ENCODE data around the gene USP6NL.

The USP6NL gene

GRCh38 chr10:11615396-11615795 is 3.9 kb upstream of the USP6NL start:
- FAIRE-seq: no peak

- no peak for FAIRE-seq
Measured at GRCh38 chr10:11612021-11613001, 861 bp upstream of the USP6NL start.

GRCh38 chr10:11610826-11611247 is 613 bp downstream of the USP6NL start:
- FAIRE-seq: no peak

GRCh38 chr10:11610166-11610825 is 1.2 kb downstream of the USP6NL start:
- FAIRE-seq: no peak

- no peak for FAIRE-seq
Measured at GRCh38 chr10:11609492-11610093, 1.9 kb downstream of the USP6NL start.

- no peak for FAIRE-seq
Measured at GRCh38 chr10:11609052-11609451, 2.4 kb downstream of the USP6NL start.

GRCh38 chr10:11608159-11609013 is 3.1 kb downstream of the USP6NL start:
- no peak for FAIRE-seq

GRCh38 chr10:11605807-11606408 is 5.5 kb downstream of the USP6NL start:
- FAIRE-seq: no peak

GRCh38 chr10:11604865-11605650 is 6.4 kb downstream of the USP6NL start:
- no peak for FAIRE-seq

GRCh38 chr10:11603741-11604140 is 7.7 kb downstream of the USP6NL start:
- no peak for FAIRE-seq

GRCh38 chr10:11602919-11603523 is 8.4 kb downstream of the USP6NL start:
- FAIRE-seq: peak; percentile 33

GRCh38 chr10:11602358-11602757 is 9.1 kb downstream of the USP6NL start:
- FAIRE-seq: no peak

- FAIRE-seq: no peak
Measured at GRCh38 chr10:11601670-11602069, 9.8 kb downstream of the USP6NL start.

- no peak for FAIRE-seq
Measured at GRCh38 chr10:11600280-11600679, 11.2 kb downstream of the USP6NL start.

GRCh38 chr10:11598712-11599397 is 12.6 kb downstream of the USP6NL start:
- no peak for FAIRE-seq

GRCh38 chr10:11597470-11597869 is 14.0 kb downstream of the USP6NL start:
- no peak for FAIRE-seq

- no peak for FAIRE-seq
Measured at GRCh38 chr10:11595395-11595692, 16.1 kb downstream of the USP6NL start.

GRCh38 chr10:11594589-11595394 is 16.7 kb downstream of the USP6NL start:
- no peak for FAIRE-seq

GRCh38 chr10:11593612-11594011 is 17.8 kb downstream of the USP6NL start:
- FAIRE-seq: no peak

Data from endometrium (tissue), 2 donors.